LoVo (cell line): ENCODE measurements around the gene RCE1.

Experiments used
- DNase-seq: peaks from one replicate; pipeline ENCODE4 v3.0.0-alpha.2; 2016; ENCODE audit warnings: low spot score

RCE1 gene

DNA sequence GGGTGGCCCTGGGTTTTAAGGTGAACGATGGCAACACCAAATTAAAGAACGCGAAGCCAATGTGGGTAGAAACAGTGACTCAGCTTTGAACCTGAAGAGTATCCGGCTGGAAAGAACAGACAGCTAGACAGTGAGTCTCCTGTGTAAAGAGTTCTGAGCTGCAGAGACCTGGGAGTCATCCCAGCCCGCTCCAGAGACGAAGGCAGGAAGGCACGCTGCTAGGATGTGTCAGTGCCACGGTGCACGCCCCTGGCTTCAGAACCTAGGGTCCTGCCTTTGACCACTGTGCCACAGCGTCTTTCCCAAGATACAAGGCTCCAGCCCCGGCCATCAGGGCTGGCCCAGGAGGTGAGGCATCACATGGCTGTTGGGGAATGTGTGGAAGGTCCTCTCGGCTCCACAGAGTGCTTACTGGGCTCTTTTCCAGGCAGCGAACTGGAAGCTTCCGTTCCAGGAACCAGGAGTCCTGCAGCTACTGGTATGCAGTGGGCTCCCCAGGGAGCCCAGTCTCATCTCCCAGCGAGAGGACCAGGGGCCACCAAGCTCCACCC, 43.5 kb downstream of the RCE1 start:
- DNase-seq: no peak

DNA sequence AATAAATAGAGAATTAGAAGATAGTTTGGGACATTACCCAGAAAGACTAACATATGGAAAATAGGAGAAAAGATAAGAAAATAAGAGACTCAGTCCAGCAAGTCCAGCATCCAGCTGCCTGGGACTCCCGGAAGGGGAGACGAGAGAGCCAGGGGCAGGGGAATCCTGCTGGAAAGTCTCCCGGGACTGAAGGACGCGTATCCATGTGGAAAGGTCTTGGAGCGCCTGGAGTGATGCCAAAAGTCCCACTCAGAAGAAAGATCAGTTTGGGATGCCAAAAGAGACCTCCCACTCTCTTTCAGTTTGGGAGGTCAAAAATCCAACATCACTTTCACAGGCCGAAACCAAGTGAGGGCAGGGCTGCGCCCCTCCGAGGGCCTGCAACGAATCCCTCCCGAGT, 44.3 kb downstream of the RCE1 start:
- DNase-seq: no peak

DNA sequence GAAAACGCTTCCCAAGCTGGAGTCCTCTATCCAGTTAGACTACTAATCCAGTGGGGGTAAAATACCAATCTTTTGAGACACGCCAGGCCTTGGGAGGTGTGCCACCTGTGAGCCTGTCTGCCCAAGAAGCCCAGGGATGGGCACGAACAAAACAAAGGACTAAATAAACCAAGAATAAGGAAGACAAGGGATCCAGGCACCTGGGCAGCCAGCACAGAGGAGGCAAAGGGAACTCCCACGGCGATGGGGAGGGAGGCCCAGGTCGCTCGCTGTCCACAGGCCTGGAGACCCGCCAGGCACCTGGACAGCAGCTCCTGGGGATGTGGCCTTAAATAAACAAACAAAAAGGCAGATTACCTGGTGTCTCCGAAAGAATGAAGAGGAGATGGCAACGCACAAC, 45.0 kb downstream of the RCE1 start:
- no peak for DNase-seq

DNA sequence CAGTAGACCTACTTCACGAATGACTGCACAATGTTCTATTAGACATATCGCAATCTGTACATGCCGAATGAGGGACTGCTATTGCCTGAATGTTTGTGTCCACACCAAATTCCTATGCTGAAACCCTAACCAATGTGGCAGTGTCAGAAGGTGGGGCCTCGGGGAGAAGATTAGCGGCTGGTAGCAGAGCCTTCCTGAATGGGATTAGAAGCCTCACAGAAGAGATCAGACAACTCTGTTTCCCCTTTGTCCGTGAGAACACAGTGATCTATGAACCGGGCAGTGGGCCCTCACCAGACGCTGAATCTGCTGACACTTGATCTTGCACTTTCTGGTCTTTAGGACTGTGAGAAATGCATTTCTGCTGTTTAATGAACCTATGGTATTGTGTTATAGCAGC, 46.7 kb downstream of the RCE1 start:
- DNase-seq: no peak

DNA sequence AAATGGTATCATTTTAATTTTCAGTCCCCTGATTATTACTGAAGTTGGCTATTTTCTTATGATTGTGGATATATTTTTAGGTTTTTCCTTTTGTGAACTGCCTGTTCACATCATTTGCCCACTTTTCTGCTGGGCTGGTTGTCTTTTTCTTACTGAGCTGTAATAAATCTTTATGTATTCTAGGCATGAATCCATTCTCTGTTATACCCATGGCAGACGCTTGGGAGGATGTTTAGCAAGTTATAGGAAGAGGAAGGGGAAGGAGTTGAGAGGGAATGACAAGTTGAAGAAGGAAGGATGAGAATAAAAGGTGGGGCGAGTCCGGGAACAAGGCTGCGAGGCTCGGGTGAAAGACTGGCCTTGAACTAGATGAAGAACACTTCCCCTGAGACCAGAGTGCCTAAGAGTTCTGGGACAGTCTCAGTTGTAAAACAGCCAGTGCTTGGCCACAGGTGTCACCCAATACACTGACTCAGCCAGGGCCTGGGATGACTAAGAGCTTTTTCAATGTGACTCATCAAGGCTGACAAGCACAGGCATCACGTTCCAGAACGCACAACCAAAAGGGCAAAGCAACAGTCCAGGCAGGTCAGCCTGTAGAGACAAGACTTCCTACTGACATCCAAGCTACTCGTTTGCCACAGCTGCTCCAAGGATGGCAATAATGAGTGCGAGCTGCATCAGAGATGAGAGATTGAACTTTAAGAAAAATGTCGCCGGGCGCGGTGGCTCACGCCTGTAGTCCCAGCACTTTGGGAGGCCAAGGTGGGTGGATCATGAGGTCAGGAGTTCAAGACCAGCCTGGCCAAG, 48.8 kb downstream of the RCE1 start:
- peak; percentile 93 for DNase-seq

DNA sequence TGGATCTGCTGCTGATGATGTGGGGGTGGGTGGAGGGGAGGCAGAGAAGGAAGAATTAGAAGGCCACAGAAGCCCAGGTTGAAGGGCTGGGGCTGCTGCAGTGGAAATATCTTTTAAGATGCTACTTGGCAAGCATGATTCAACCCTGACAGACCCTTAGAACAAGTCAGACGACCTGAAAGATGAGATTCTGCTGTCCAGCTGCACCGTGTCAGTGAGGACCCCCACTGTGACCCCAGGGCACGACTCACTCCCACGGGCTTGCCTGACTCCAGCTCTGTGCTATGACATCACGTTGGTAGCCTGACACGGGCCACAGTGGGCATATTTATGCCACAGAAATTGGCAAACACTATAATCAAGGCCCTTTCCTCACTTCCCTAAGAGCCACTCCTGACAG, 49.7 kb downstream of the RCE1 start:
- no peak for DNase-seq

DNA sequence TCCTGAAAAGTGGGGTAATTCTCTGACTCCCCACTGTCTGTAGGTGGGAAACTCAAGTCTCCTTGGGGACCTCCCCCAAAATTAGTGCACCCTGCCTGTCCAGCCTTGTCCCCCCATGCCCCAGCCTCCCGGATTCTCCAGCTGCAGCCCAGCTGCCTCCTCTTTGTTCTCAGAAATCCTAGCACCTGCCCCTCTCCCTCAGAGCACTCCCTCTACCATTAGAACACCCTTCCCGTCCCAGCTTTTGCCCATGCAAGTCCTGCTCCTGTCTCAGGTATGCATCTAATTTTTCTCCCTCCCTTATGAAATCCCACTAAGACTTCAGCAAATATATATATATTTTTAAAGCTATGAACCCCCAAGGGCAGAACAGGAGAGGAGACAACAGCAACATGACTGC, 50.9 kb downstream of the RCE1 start:
- DNase-seq: no peak
